H1 (cell line): ENCODE measurements around the gene COL4A2. TPM values are rescaled to one million over a fixed set of nuclear protein-coding genes. Genes with fewer than 3 reads are reported as not detected.

ENCODE experiments used
- CTCF ChIA-PET: fragments of 300-600 bp; sonication (Branson Sonifier 250); formaldehyde crosslinking; loops from one replicate; lab custom pipeline; 2021; ENCODE audit not compliant: partially characterized antibody; lab: Charles Lee
- POLR2A ChIA-PET: fragments of 300-600 bp; sonication (Branson Sonifier 250); formaldehyde crosslinking; loops from one replicate; lab custom pipeline; 2021; ENCODE audit warnings: inconsistent platforms; ENCODE audit not compliant: partially characterized antibody; lab: Charles Lee
- DNase-seq, 2 experiments: peaks; one replicate each; pipeline versions ENCODE4 v3.0.0 to v3.0.0-alpha.2; 2010 to 2022; ENCODE audit warnings: low spot score in 2 of 2, low read depth in 1 of 2, mixed read lengths in 1 of 2
- FAIRE-seq: peaks from 2 replicates; lab custom pipeline; 2011; peaks lifted over from hg19 to GRCh38; lab: Jason Lieb, UNC
- H2AFZ ChIP-seq: 2 replicates; pipeline ENCODE4 v1.8.1; 2012; ENCODE audit warnings: low read length, inconsistent platforms
- H2AK5ac ChIP-seq: 2 replicates; pipeline ENCODE4 v1.6.1; 2013; ENCODE audit warnings: low read depth, low read length
- H2BK120ac ChIP-seq: replicated peaks from 2 replicates; pipeline ENCODE3; 2013; ENCODE audit warnings: low read depth, low read length, inconsistent platforms
- H2BK12ac ChIP-seq: 2 replicates; pipeline ENCODE4 v1.6.1; 2013; ENCODE audit warnings: low read depth, low read length
- H2BK15ac ChIP-seq: 2 replicates; pipeline ENCODE4 v1.6.1; 2013; ENCODE audit warnings: low read length
- H2BK20ac ChIP-seq: 2 replicates; pipeline ENCODE4 v1.6.1; 2013; ENCODE audit warnings: low read length
- H2BK5ac ChIP-seq: 2 replicates; pipeline ENCODE4 v1.6.1; 2013; ENCODE audit warnings: low read depth, low read length
- H3K14ac ChIP-seq: 2 replicates; pipeline ENCODE4 v1.6.1; 2013; ENCODE audit warnings: inconsistent platforms; ENCODE audit not compliant: insufficient read length
- H3K18ac ChIP-seq: 2 replicates; pipeline ENCODE4 v1.6.1; 2013; ENCODE audit warnings: low read length; ENCODE audit errors: extremely low read depth
- H3K23ac ChIP-seq: 2 replicates; pipeline ENCODE4 v1.6.1; 2013; ENCODE audit warnings: inconsistent platforms; ENCODE audit not compliant: insufficient read length
- H3K23me2 ChIP-seq: 2 replicates; pipeline ENCODE4 v1.6.1; 2013; ENCODE audit warnings: low read depth, low read length
- H3K27ac ChIP-seq: 2 replicates; pipeline ENCODE4 v1.6.1; 2011; ENCODE audit warnings: low read depth, low read length, inconsistent platforms
- H3K27me3 ChIP-seq, 4 experiments: replicated peaks in 1 of 4; 1 replicate in 1 of 4; 2 replicates in 3 of 4; pipeline versions ENCODE4 v1.6.1 to v1.8.1; 2011 to 2013; ENCODE audit warnings: low read length in 3 of 4, mild to moderate bottlenecking in 3 of 4, inconsistent platforms in 2 of 4, mixed read lengths in 2 of 4, moderate library complexity in 1 of 4; ENCODE audit not compliant: control insufficient read depth in 3 of 4, insufficient read depth in 3 of 4; ENCODE audit errors: extremely low read depth in 1 of 4
- H3K36me3 ChIP-seq, 4 experiments: 2 replicates each; pipeline versions ENCODE4 v1.6.1 to v1.8.1; 2011 to 2013; ENCODE audit warnings: mild to moderate bottlenecking in 4 of 4, low read length in 3 of 4, moderate library complexity in 2 of 4, control low read depth in 1 of 4, inconsistent platforms in 1 of 4; ENCODE audit not compliant: insufficient read depth in 4 of 4, control insufficient read depth in 2 of 4
- H3K4ac ChIP-seq: replicated peaks from 2 replicates; pipeline ENCODE3; 2013; ENCODE audit warnings: low read length, low read depth, mixed read lengths, inconsistent platforms; ENCODE audit not compliant: insufficient read length
- H3K4me1 ChIP-seq, 4 experiments: replicated peaks in 1 of 4; 1 replicate in 1 of 4; 2 replicates in 3 of 4; pipeline versions ENCODE4 v1.6.1 to v1.8.1; 2011 to 2013; ENCODE audit warnings: low read length in 3 of 4, inconsistent platforms in 2 of 4, mixed read lengths in 1 of 4; ENCODE audit not compliant: insufficient read depth in 4 of 4, control insufficient read depth in 3 of 4
- H3K4me2 ChIP-seq, 2 experiments: 2 replicates each; pipeline versions ENCODE4 v1.6.1 to v1.8.1; 2011 to 2013; ENCODE audit warnings: low read depth in 2 of 2, low read length in 2 of 2, control low read depth in 1 of 2, inconsistent platforms in 1 of 2, mild to moderate bottlenecking in 1 of 2; ENCODE audit not compliant: insufficient read depth in 1 of 2
- H3K4me3 ChIP-seq, 4 experiments: fragments of 200-600, 300-600 bp in 1 of 4; sonication (generic), shearing (Covaris generic), sonication (Bioruptor Twin) in 1 of 4; 2 replicates each; pipeline versions ENCODE4 v1.5.1 to v1.8.1; 2011 to 2016; ENCODE audit warnings: low read length in 4 of 4, low read depth in 3 of 4, control low read depth in 2 of 4, inconsistent platforms in 2 of 4, mild to moderate bottlenecking in 2 of 4, mixed read lengths in 1 of 4, moderate library complexity in 1 of 4; ENCODE audit not compliant: insufficient read depth in 2 of 4; ENCODE audit errors: extremely low read depth in 1 of 4
- H3K56ac ChIP-seq: replicated peaks from 2 replicates; pipeline ENCODE3; 2013; ENCODE audit warnings: low read depth, mild to moderate bottlenecking, mixed read lengths, low read length, inconsistent platforms; ENCODE audit not compliant: insufficient read length
- H3K79me1 ChIP-seq: 2 replicates; pipeline ENCODE4 v1.6.1; 2013; ENCODE audit warnings: low read depth, low read length, control low read depth
- H3K79me2 ChIP-seq, 2 experiments: 2 replicates each; pipeline versions ENCODE4 v1.6.1 to v1.8.1; 2012 to 2013; ENCODE audit warnings: low read length in 2 of 2, mild to moderate bottlenecking in 2 of 2, inconsistent platforms in 1 of 2; ENCODE audit not compliant: insufficient read depth in 2 of 2, control insufficient read depth in 1 of 2
- H3K9ac ChIP-seq, 4 experiments: replicated peaks in 1 of 4; 1 replicate in 1 of 4; 2 replicates in 3 of 4; pipeline versions ENCODE4 v1.6.1 to v1.8.1; 2011 to 2013; ENCODE audit warnings: low read depth in 3 of 4, low read length in 3 of 4, control low read depth in 2 of 4, mild to moderate bottlenecking in 2 of 4, moderate library complexity in 2 of 4, inconsistent platforms in 1 of 4; ENCODE audit errors: extremely low read depth in 1 of 4
- H3K9me3 ChIP-seq, 2 experiments: 2 replicates each; pipeline versions ENCODE4 v1.6.1 to v1.8.1; 2012 to 2013; ENCODE audit warnings: mild to moderate bottlenecking in 2 of 2, moderate library complexity in 2 of 2, control low read depth in 1 of 2, inconsistent platforms in 1 of 2, low read depth in 1 of 2, low read length in 1 of 2, mixed read lengths in 1 of 2; ENCODE audit not compliant: insufficient read depth in 2 of 2
- H4K20me1 ChIP-seq, 2 experiments: replicated peaks in 1 of 2; 2 replicates each; pipeline versions ENCODE3 to v1.8.1; 2011 to 2013; ENCODE audit warnings: inconsistent platforms in 2 of 2, low read length in 2 of 2, mild to moderate bottlenecking in 1 of 2; ENCODE audit not compliant: insufficient read depth in 2 of 2, control insufficient read depth in 1 of 2
- H4K5ac ChIP-seq: 2 replicates; pipeline ENCODE4 v1.6.1; 2013; ENCODE audit warnings: low read length, low read depth, mixed read lengths, inconsistent platforms; ENCODE audit not compliant: insufficient read length
- H4K8ac ChIP-seq: 2 replicates; pipeline ENCODE4 v1.8.0; 2013; ENCODE audit warnings: mild to moderate bottlenecking, moderate library complexity, low read length, inconsistent platforms; ENCODE audit not compliant: insufficient read depth; ENCODE audit errors: extremely low read depth
- H4K91ac ChIP-seq: replicated peaks from 2 replicates; pipeline ENCODE3; 2013; ENCODE audit warnings: low read length, mixed read lengths, inconsistent platforms; ENCODE audit not compliant: insufficient read length
- ATF3 ChIP-seq: IDR thresholded peaks from 2 replicates; pipeline ENCODE4 v1.6.1; 2011; ENCODE audit warnings: low read depth, mild to moderate bottlenecking, low read length; ENCODE audit not compliant: insufficient read depth
- CHD1 ChIP-seq: IDR thresholded peaks from 2 replicates; pipeline ENCODE4 v1.6.1; 2012; ENCODE audit warnings: low read depth, low read length, improper control_type of control experiment
- CREB1 ChIP-seq: IDR thresholded peaks from 2 replicates; pipeline ENCODE4 v1.6.1; 2012; ENCODE audit warnings: inconsistent platforms
- CTBP2 ChIP-seq: IDR thresholded peaks from 2 replicates; pipeline ENCODE4 v1.7.0; 2011; ENCODE audit warnings: borderline replicate concordance, mild to moderate bottlenecking, moderate library complexity, mixed read lengths, low read length; ENCODE audit not compliant: insufficient read depth, insufficient read length
- GTF2F1 ChIP-seq: IDR thresholded peaks from 2 replicates; pipeline ENCODE4 v1.6.1; 2012; ENCODE audit warnings: low read depth, low read length, improper control_type of control experiment, borderline replicate concordance
- JUND ChIP-seq: IDR thresholded peaks from 2 replicates; pipeline ENCODE4 v1.6.1; 2011; ENCODE audit warnings: mild to moderate bottlenecking, improper control_type of control experiment, low read length
- TCF12 ChIP-seq: IDR thresholded peaks from 2 replicates; pipeline ENCODE4 v1.6.1; 2011; ENCODE audit warnings: low read depth, mild to moderate bottlenecking, low read length
- WGBS, 2 experiments: shearing (Covaris generic) in 1 of 2; methylation state at CpG; one replicate each; pipeline versions ENCODE4 v1.1.6 to v1.1.7; 2013 to 2015; ENCODE audit warnings: low lambda C conversion rate in 2 of 2, mixed read lengths in 2 of 2, inconsistent platforms in 1 of 2, low coverage in 1 of 2, missing lambda C conversion rate in 1 of 2; ENCODE audit not compliant: insufficient replicate concordance in 2 of 2, insufficient coverage in 1 of 2, insufficient read length in 1 of 2; ENCODE audit errors: extremely low coverage in 1 of 2, missing lambda C conversion rate in 1 of 2; 5-methylcytosine and 5-hydroxymethylcytosine counted together
- polyA plus RNA-seq, 7 experiments: library from polyadenylated mRNA; depleted of rRNA in 3 of 7; stranded (reverse) in 5 of 7; unstranded in 2 of 7; fragments of >200 nt in 5 of 7; fragments of 200-250 nt in 2 of 7; gene quantifications; 1 replicate in 5 of 7; 2 replicates in 1 of 7; 4 replicates in 1 of 7; pipeline versions ENCODE4 v1.2.1 to v1.2.3, GENCODE V29; 2011 to 2013; ENCODE audit warnings: missing spikeins in 2 of 7, mixed read lengths in 2 of 7
- total RNA-seq: library from RNA; stranded (reverse); fragmentation: NEBNext Ultra II Directional; extraction: Animal tissue kit (Norgen Biotek cat#: 25700); gene quantifications from 2 replicates; pipeline ENCODE4 v1.2.1, GENCODE V29; 2021

Gene COL4A2
- total and polyA plus RNA-seq, 2 of the 8 experiments (the other 6 are each of a cell fraction or from before 2014, with no cell fraction given) = 80.4 to 87.3 TPM

- no peak overlapping the region for H3K4me2 ChIP-seq
- 95% methylated on average over 9 of the region's 9 CpGs; no CpG with 5 or more reads in 1 of the 2 experiments for WGBS, 2 experiments
- CTCF ChIA-PET = interaction anchor here (2.8 to 3.0 kb wide), 2 partner anchors 10 to 16 kb away, joined by 7 to 19 read pairs; no protein-coding TSS in a partner anchor
These were observed 35.4 kb downstream of the COL4A2 start for GRCh38 chr13:110342474-110342873.

More at GRCh38 chr13:110342474-110342873, 35.4 kb downstream of the COL4A2 start:
- H4K91ac ChIP-seq = no peak overlapping the region
- H4K20me1 ChIP-seq = peaks cover 4 to 8% of the 10 kb centered on the region in 2 experiments
- H2BK20ac ChIP-seq = no peak overlapping the region
- no peaks in the 10 kb centered on the region for H3K9me3 ChIP-seq
- H3K36me3 ChIP-seq = no peaks in the 10 kb centered on the region
- H3K4ac ChIP-seq = no peak overlapping the region
- DNase-seq = no peak
- H4K5ac ChIP-seq = no peak overlapping the region
- H3K4me1 ChIP-seq = peaks cover 3 to 20% (median 11%) of the 10 kb centered on the region in 4 experiments; a peak in 6 of 7 replicates
- H3K23me2 ChIP-seq = no peaks in the 10 kb centered on the region
- H3K4me3 ChIP-seq = no peak overlapping the region
- no peak overlapping the region for H2BK12ac ChIP-seq
- H3K27me3 ChIP-seq = no peaks in the 10 kb centered on the region
- no peak overlapping the region for H2BK5ac ChIP-seq
- no peaks in the 10 kb centered on the region for H3K79me2 ChIP-seq
- no peak overlapping the region for H3K18ac ChIP-seq
- no peak for TF ChIP-seq GTF2F1
- TF ChIP-seq JUND = no peak
- no peak for TF ChIP-seq CHD1
- no peak for TF ChIP-seq CTBP2
- TF ChIP-seq TCF12 = no peak
- TF ChIP-seq CREB1 = no peak
- no peak for TF ChIP-seq ATF3
- TF ChIP-seq, all 59 proteins: peak for 0
- no peak for FAIRE-seq
- H4K8ac ChIP-seq = no peak overlapping the region
- H2BK15ac ChIP-seq = no peak overlapping the region
- no peak overlapping the region for H3K56ac ChIP-seq
- no peak overlapping the region for H3K27ac ChIP-seq
- no peak overlapping the region for H3K14ac ChIP-seq
- H2AK5ac ChIP-seq = no peak overlapping the region
- H3K9ac ChIP-seq = no peak overlapping the region
- H3K79me1 ChIP-seq = peaks cover 7% of the 10 kb centered on the region
- no peak overlapping the region for H2BK120ac ChIP-seq
- no peak overlapping the region for H3K23ac ChIP-seq
- POLR2A ChIA-PET = no interaction called here
- no peak overlapping the region for H2AFZ ChIP-seq
